GM20431 (cell line): ENCODE data around the gene ATP1A4.

Experiments
- in situ Hi-C: fragments of 300-500 bp; cut with MseI, MboI; formaldehyde crosslinking; loops from one replicate; pipeline ENCODE4 v1.15.0; 2020; ENCODE audit warnings: low sequenced_read_pairs; ENCODE audit not compliant: unreplicated experiment

Gene ATP1A4

DNA sequence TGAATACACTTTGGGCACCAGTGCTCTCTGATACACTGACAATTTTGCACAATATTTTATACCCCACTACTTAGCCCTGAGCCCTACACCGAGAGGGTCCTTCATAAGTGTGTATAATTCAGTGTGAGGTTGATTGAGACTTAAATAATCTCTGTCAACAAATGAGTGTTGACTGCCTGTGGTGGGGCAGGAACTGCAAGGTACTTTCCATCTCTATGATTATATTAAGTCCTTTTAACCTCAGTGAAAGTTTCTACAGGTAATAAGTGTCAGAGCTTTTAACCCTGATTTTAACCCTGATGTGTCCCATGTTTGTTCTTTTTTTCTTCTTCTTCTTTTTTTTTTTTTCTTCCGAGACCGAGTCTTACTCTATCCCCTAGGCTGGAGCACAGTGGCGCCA, 44.7 kb downstream of the ATP1A4 start:
- in situ Hi-C loops: no loop called here

DNA sequence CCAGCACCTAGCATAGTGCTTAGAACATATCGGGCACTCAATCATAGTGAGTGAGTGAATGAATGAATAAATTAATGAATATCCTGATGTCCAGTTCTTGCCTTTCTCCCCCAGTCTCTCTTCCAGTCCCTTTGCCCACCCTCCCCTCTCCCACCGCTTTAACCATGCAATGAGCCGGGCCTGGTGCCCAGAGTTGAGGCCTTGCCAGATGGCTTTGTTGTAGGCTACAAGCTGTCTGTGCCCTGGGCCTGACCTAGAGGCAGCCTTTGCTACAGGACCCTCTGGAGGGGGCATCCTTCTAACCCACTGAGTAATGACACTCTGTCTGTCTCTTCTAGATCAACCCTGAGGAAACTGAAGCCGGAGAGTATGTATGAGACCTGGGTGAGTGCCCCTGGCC, 45.8 kb downstream of the ATP1A4 start:
- in situ Hi-C loops: no loop called here

DNA sequence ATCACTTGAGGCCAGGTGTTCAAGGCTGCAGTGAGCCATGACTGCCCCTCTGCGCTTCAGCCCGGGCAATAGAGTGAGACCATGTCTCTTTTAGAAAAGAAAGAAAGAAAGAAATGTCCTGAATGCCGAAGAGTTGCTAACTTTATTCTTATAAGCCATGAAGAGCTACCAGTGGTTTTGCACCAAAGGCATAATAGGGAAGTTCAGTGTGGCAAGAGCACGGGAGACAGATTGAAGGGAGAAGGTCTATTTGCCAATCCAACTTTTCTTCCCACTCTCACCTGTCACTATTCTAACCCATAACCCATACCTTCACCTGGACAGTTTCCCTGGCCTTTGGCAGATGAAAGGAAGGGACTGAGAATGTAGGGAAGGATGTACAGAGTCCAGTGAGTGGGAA, 49.4 kb downstream of the ATP1A4 start:
- in situ Hi-C loops: no loop called here

DNA sequence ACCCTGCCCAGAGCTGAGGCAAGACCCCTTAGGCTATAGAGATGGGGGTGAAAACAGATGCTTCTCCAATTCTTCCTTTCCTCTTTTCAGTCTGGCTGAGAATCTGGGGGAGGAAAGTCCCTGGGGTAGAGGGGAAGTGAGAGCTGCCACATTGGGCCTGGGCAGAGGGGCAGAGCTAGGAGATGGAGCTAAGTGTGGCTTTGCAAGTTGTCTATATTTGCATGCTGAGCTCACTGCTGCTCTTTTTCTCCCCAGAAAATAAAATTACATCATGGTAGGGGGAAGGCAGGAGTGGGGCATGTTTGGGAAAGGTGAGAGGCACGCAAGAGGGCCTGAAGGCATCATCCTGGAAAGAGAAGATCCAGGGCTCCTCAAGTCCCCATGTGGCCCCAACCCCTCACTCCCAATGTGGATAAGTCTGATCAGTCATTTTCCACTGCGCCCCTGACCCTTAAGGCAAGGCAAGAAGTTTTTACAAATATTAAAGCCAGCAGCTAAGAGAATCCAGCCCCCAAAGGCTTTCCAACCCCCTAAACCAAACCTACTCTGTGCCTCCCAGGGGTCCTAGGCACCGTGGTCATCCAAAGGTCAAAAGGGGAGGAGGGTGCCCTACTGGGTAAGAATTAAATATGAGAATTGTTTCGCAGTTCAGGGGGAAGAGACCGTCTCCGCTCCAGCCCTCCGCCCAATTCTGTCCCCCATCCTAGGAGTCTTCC, 53.3 kb downstream of the ATP1A4 start:
- in situ Hi-C loops: no loop called here

DNA sequence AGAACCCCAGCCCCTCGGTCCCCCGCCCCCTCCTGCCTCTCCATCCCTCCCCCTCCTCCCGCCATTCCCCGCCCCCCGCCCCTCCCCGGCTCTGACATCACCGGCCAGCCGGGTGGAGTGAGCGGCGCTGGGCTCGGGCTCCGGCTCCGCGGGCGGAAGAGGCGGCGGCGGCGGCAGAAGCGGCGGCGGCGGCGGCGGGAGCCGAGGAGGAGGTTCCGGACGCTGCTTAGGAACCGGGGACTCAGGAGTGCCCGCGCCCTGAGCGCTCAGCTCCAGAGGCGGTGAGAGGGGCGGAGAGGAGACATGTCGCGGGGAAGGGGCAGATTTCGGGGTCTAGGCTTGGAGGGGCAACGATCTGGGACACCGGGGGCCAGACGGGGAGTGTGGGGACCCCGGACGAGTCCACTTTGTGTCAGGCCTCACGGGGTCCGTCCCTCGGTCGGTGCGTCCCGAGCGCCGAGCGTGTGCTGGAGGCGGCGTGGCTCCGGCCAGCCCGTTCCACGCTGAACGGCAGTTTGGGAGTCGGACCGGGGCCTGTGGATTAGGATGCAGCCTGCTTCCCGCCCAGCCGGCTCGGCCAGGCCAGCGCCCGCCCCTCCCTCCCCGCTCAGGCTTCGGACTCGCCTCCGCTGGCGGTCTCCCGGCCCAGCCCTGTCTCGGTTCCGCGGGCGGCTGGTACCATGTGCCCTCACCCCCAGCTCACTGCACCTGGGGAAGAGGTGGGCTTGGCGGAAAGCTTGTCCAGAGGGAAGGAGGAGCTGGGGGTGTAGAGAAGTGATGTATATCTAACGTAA, 54.0 kb downstream of the ATP1A4 start, which contains the start of gene PEA15:
Gene PEA15 (plus strand): TSS at position 143 of the 794 bp plus-strand sequence. CDS start 6,161 bp downstream, outside the sequence.
- in situ Hi-C loops: no loop called here

DNA sequence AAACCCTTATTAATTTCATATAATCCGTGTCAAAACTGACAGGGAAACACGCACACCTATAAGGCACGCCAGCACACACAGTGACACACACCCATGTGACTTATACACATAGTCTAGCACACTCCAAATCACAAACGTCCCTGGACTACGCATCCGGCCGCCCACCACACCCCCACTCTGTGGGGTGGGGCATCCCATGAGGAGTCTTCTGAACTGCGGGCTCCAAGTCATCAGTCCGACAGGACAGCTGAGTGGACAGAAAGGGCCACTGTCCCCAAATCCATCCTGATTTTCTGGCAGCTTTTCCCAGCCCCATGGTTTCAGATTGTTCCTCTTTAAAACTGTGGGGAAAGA, 54.6 kb downstream of the ATP1A4 start:
- in situ Hi-C loops: no loop called here

DNA sequence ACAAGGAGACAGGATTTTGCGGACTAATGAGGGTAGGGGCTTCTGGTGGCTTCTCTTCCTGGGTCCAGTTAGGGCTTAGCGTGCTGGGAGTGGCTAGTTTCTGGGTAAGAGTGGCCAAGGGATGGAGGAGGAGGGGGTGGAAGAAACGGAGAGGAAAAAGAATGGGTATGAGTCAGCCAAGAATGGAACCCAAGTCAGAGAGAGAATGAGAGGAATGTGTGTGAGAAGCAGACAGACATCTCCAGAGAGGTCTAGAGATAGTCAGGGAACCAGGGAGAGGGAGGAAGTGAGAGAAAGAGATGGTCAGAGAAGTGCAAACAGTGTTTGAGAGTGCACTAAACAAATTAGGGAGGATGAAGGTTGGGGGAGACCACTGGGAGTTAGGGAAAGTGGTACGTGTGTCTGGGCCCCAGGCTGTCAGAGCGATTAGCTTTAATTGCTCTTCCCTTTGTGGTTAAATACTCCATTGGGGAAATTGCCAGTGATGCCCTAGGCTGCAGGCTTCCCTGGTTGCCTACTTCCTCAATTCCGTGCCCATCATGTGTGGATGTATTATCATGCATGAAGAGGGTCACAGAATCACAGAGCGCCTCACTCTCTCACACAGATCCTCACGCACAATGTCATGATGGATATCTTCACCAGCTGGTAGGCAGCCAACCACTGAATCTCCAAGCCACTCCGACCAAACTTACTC, 55.2 kb downstream of the ATP1A4 start:
- in situ Hi-C loops: no loop called here

DNA sequence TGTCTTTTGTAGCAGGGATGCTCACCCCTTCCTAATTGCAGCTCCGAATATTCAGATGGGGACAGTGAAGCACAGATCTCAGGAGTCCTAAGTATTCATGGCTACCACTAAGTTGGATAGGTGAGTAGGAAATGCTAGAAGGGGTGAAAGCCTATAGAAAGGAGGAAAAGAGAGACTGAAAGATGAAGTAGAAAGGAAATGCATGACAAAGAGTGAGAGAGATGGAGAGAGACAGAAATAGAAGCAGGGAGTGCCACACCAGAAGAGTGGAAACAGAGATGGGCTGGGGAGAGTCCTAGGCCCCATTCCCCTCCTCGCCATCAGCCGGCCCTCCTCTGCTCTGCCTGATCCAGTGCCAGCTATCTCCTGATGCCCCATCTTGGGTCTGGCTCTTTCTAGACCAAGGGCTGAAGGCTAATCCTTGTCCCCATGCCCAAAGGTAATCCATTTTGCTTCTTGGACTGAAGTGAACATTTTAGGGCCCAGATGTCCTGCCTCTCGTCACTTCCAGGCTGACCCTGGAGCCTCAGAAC, 55.8 kb downstream of the ATP1A4 start:
- in situ Hi-C loops: no loop called here

DNA sequence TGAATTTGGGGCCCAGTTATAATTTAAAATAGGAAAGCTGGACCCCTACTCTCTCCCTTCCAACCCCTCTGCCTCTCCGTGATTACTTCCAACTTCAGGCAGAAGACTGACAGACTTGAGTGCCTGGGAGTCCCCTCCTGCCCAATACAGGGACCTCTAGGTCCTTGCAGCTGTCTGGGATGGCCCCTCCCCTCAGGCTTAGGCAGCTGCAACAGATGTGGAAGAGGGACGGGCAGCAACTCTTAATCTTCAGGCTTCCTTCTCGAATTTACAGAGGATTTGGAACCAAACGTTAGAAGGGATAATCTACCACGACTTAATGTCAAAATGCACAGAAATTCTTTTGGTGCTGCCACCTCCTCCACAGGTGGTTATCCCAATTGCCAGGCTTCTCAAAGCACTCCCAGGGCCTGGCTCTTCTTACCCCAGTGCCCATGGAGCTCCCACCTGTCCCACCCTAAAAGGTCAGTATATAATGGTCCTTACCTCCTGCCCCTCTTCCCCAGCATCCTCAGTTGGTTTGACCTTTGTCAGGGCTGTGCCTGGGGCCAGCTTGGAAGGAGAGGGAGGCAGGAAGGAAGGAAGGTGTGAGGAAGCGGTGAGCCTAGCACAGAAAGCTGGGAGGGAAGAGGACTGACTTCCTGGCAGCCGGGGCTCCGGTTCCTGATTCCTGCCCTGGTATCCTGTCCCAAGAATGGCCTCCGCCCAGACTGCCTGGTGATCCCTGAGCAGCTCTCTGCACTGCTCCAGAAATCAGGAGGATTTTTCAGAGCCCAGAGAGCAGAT, 56.6 kb downstream of the ATP1A4 start:
- in situ Hi-C loops: no loop called here

DNA sequence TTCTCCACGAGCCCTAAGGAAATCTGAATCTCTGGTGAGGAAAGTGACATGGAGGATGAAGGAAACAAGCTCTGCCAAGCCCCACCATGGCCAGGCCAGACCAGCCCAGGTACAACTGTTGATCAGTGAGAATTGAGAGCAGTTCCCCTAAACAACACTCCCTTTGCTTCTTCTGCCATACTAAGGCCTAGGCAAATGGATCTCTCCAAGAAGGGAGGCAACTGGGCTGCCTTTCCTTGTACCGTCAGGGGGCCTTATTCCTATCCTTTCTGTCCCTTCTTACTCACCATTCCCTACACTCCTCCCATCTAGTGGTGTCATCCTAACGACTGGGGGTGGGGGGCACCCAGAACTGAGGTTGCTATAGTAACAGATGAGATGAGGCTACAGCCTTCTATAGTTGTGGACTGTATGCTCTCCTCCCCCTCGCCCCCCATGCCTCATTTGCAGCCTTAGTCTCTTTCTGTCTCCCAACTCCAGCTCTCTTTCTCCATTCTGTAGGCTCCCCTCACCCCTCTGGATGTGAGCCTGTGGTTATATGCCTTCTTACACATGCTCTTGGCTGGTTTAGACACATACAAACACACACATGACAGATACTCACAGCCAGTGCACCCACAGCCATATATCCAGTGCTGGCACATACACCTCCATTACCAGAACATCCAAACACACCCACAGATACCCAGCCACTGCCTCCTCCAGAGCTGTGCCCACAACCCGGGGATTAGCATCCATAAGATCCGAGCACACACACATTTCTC, 57.3 kb downstream of the ATP1A4 start:
- in situ Hi-C loops: no loop called here

DNA sequence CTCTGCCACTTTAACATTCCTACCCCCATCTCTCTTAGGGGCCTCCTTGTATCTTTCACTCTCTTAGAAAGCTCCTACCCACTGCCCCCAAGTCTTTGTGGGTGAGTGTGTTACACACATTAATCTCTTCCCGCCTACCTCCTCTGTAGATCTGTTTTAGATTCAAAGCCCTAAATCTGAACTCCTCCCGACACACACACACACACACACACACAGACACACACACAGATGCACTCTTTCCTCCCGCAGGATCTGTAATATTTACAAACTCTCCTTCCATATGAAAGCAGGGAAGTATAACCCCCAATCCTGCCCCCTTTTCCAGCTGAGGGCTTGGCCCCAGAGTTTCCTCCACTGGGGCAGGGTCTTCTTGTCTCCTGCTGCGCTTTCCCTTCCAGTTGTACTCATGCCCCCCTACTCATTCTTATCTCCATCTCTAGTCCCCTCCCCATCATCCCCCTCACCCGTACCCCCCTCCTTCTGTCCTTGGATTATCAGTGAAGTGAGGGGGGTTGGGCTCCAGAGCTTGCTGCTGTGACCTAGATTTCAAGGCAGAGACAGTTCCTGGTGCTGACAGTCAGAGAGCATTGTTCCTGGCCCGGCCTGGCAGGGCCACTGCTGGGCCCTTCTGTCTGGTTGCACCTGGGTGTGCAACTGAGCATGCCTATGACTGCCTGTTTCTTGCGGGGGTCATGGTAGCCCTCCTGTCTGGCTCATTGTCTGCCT, 58.1 kb downstream of the ATP1A4 start:
- in situ Hi-C loops: no loop called here

DNA sequence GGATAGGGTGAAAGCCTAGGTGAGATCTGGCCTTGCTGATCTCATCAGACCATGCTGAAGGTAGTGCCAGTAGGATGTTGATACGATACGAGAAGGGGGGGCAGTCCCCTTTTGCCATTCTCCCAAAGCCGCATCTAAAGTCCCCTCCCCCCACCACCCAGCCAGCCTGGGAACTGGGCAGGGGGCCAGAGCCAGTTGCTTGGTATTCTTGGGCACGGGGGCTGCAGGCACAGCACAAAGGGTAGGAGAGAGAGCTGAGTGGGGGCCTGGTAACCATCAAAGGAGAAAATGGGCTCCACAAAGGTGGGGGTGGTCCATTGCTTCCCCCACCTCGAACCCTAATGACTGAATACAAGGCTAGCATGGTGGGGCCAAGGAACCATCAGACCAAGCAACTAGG, 59.2 kb downstream of the ATP1A4 start:
- in situ Hi-C loops: no loop called here

DNA sequence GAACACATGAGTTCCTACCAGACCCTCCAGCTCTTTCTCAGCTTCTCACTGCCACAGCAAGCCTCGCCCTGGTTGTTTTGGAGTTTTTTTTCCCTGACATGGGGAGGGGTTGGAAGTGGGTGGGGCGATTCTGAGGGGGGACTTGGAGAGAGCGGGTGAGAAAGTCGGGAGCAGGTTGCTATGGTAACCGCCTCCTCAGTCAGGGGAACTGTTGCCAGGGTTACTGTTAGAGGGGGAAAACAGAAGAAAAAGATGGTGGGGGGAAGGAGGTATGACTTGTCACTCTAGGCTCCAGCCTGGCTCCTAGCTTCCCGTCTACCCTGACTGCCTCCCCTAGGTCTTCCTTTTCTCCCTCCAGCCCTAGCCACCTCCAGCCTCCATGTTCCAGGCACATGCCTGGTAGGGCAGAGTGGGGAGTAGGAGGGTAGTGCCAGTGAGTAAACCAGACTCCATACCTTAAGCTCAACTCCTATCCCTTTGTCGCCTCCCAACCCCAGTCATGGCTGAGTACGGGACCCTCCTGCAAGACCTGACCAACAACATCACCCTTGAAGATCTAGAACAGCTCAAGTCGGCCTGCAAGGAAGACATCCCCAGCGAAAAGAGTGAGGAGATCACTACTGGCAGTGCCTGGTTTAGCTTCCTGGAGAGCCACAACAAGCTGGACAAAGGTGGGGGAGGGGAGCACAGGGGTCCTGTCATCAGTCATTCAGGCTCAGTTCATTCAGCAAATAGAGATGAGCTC, 59.8 kb downstream of the ATP1A4 start:
- in situ Hi-C loops: no loop called here

DNA sequence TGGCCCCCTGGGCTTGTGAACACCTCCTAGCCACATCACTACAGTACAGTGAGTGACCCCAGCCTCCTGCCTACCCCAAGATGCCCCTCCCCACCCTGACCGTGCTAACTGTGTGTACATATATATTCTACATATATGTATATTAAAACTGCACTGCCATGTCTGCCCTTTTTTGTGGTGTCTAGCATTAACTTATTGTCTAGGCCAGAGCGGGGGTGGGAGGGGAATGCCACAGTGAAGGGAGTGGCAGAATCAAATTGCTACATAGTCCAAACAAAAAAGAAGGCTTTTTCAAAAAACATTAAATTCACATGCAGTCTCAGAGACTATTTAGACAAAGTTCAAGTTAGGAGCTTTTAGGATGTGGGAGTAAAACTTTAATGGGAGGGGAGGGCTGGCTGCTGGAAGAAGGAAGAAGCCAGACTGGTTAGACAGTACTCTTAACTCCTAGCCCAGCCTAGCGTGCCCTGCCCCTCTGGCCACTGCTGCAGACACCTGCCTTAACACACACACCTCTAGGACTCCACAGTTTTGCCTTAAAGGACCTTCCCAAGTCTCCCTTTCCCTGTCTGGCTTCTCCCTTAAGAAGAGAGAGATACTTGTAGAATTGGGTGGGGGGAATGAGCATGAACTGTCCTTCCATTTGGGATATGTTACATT, 63.2 kb downstream of the ATP1A4 start:
- in situ Hi-C loops: no loop called here

DNA sequence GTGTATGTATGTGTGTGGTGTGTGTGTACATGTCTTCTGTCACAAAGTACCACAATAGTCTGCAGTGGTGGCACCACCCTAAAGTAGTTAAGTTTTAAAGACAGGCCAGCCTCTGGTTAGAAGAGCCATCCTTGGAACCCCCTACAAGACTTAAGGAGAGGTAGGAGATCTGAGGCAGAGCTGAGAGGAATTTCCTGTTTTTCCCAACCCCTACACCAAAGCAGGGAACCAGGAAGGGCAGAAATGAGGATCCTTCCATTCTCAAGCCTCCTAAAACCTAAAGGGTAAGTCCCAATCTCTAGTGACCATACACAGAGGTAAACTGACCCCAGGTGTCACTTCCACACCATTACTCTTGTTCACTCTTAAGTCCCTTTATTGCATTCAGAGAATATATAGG, 64.9 kb downstream of the ATP1A4 start:
- in situ Hi-C loops: no loop called here

DNA sequence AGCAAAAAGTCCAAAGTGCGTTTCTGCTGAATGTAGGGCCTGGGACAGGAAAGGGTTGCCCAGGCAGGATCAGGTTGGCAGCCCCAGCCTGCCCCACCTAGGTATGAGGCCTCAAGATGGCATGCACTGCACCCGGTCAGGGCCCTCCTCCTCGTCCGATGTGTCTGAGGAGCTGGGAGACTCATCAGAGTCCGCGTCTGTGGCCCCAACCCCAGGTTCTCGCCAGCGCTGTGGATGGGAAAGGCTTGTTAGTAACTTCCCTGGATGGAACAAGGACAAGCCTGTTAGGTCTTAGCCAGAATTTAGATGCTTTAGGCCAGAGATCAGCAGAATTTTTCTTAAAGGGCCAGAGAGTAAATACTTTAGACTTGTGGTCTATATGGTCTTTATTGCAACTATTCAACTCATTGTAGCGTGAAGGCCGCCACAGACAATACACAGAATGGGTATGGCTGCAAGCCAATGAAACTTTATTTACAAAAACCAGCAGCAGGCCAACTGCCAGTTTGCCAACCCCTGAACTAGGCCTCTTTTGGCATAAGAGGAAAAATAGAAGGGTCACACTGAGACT, 66.2 kb downstream of the ATP1A4 start:
- in situ Hi-C loops: no loop called here
